Measurements from ENCODE around the gene LRP8. TPM values are rescaled to one million over a fixed set of nuclear protein-coding genes. Genes with fewer than 3 reads are reported as not detected.

Gene LRP8
- total and polyA plus RNA-seq, 2 of the 4 experiments (the other 2 are of a cell fraction), result 12.0 to 12.1 TPM

- TF ChIP-seq, protein P1, sequence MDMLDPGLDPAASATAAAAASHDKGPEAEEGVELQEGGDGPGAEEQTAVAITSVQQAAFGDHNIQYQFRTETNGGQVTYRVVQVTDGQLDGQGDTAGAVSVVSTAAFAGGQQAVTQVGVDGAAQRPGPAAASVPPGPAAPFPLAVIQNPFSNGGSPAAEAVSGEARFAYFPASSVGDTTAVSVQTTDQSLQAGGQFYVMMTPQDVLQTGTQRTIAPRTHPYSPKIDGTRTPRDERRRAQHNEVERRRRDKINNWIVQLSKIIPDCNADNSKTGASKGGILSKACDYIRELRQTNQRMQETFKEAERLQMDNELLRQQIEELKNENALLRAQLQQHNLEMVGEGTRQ (IDR thresholded peaks at IDR 0.05; ENCODE audit: low read depth, low read length), result no peak
Measured at GRCh38 chr1:53321776-53322602, 5.9 kb downstream of the LRP8 start (continued).

DNA sequence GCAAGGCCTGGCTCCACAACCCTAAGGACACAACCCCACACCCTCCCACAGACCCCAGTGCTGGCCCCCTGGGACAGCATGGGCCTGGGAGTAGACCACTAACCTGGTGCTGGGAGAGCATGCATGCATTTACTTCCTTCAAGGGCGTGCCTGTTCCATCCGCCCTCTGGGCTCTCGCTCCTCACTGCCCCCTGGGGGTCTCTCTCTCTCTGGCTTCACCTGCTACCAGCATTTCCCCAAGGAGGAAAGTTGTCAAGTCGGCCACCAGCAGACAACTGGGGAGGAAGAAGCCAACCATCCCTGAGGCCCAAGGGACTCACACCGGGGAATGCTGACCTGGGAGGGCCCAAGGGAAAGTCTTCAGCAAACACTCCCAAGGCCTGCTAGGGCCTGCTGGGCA lies 6.5 kb downstream of the LRP8 start:
- Histone ChIP-seq H3K36me3 (ENCODE audit: control insufficient read depth, insufficient read depth, low read length) (no peaks in the 10 kb centered on the region; the same call in 1 of the 2 replicates), H3K27ac (ENCODE audit: insufficient read depth, low read length) (no peak overlapping the region), H3K4me1 (ENCODE audit: control insufficient read depth, insufficient read depth, low read length) (peaks cover 4% of the 10 kb centered on the region), H2AK5ac (ENCODE audit: low read depth, low read length) (no peak overlapping the region), H3K79me1 (ENCODE audit: low read depth in 1 of 2, low read length in 2 of 2) (peaks cover 6 to 13% of the 10 kb centered on the region in 2 experiments; a peak in 3 of 4 replicates), H3K9ac (ENCODE audit: low read depth, low read length) (no peak overlapping the region), H4K8ac (ENCODE audit: low read depth in 2 of 2, low read length in 2 of 2) (no peak overlapping the region), H3K27me3 (ENCODE audit: control insufficient read depth, insufficient read depth, low read length) (no peaks in the 10 kb centered on the region), H4K5ac (ENCODE audit: low read depth, low read length) (no peak overlapping the region), H3K23ac (ENCODE audit: low read depth, low read length) (no peak overlapping the region), H3K4me2 (ENCODE audit: low read depth, low read length) (no peak overlapping the region), H3K4ac (ENCODE audit: low read depth, low read length) (no peak overlapping the region), H3K9me1 (ENCODE audit: insufficient read depth, low read length) (peaks cover 4% of the 10 kb centered on the region; the same call in 1 of the 2 replicates), H3K18ac (ENCODE audit: low read depth, low read length) (no peak overlapping the region), H2AFZ (replicated peaks; ENCODE audit: low read length, poor library complexity) (no peak overlapping the region), H2BK120ac (ENCODE audit: low read depth, low read length) (no peak overlapping the region), H3K4me3 (ENCODE audit: insufficient read depth, low read depth, low read length) (no peak overlapping the region), H3K14ac (replicated peaks; ENCODE audit: low read depth, low read length) (no peak overlapping the region), H3K9me3 (ENCODE audit: control insufficient read depth, insufficient read depth, low read length) (no peaks in the 10 kb centered on the region), H2BK5ac (ENCODE audit: low read depth, low read length, poor library complexity, severe bottlenecking) (no peak overlapping the region), H3K56ac (ENCODE audit: extremely low read depth, insufficient read depth, low read length) (no peak overlapping the region), H4K91ac (ENCODE audit: insufficient read depth, low read depth, low read length) (no peak overlapping the region), H4K20me1 (ENCODE audit: insufficient read depth, low read length) (no peaks in the 10 kb centered on the region), H2AK9ac (replicated peaks; ENCODE audit: low read depth, low read length, poor library complexity) (no peak overlapping the region), H2BK20ac (ENCODE audit: low read depth, low read length) (no peak overlapping the region), H2BK15ac (ENCODE audit: low read depth, low read length) (no peak overlapping the region)
- BruUV-seq (replicated peaks), result no TSS peak
- intact Hi-C loops (cut with micrococcal nuclease), result no loop called here
- in situ Hi-C loops (cut with MboI; ENCODE audit: low sequenced_read_pairs), result no loop called here
- ChIA-PET CTCF (no interaction called here), POLR2A (ENCODE audit: unreplicated experiment) (no interaction called here)
- dilution Hi-C loops (cut with HindIII; ENCODE audit: low sequenced_read_pairs, unreplicated experiment), result no loop called here
- ATAC-seq (ENCODE audit: low read depth) (no peak), DNase-seq (no peak)
- WGBS, 2 experiments (ENCODE audit: extremely low coverage in 2 of 2, insufficient read length in 1 of 2), result 90% methylated on average over 2 of the region's 5 CpGs; no CpG with 5 or more reads in 1 of the 2 experiments
- TF ChIP-seq FOS (IDR thresholded peaks at IDR 0.05; ENCODE audit: low read depth, low read length) (no peak), RCOR1 (IDR thresholded peaks at IDR 0.05; ENCODE audit: insufficient replicate concordance, low read length) (no peak), POLR2A (IDR thresholded peaks at IDR 0.05; ENCODE audit: low read depth, low read length) (no peak), CEBPB (IDR thresholded peaks at IDR 0.05; ENCODE audit: low read depth, low read length) (no peak), SMC3 (IDR thresholded peaks at IDR 0.05; ENCODE audit: low read depth, low read length) (no peak), RAD21 (IDR thresholded peaks at IDR 0.05; ENCODE audit: low read length) (no peak), BHLHE40 (IDR thresholded peaks at IDR 0.05; ENCODE audit: low read depth, low read length) (no peak), MAFK (IDR thresholded peaks at IDR 0.05; ENCODE audit: low read depth, low read length) (no peak), MXI1 (IDR thresholded peaks at IDR 0.05; ENCODE audit: borderline replicate concordance, low read depth, low read length) (no peak), MAZ (IDR thresholded peaks at IDR 0.05; ENCODE audit: borderline replicate concordance, low read depth, low read length) (no peak), CHD1 (IDR thresholded peaks at IDR 0.05; ENCODE audit: low read depth, low read length) (no peak), RFX5 (IDR thresholded peaks at IDR 0.05; ENCODE audit: low read depth, low read length) (no peak)
- TF ChIP-seq, protein P2, sequence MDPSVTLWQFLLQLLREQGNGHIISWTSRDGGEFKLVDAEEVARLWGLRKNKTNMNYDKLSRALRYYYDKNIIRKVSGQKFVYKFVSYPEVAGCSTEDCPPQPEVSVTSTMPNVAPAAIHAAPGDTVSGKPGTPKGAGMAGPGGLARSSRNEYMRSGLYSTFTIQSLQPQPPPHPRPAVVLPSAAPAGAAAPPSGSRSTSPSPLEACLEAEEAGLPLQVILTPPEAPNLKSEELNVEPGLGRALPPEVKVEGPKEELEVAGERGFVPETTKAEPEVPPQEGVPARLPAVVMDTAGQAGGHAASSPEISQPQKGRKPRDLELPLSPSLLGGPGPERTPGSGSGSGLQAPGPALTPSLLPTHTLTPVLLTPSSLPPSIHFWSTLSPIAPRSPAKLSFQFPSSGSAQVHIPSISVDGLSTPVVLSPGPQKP (IDR thresholded peaks at IDR 0.05; ENCODE audit: borderline replicate concordance, low read depth, low read length), result no peak
- TF ChIP-seq, protein P1 (IDR thresholded peaks at IDR 0.05; ENCODE audit: low read depth, low read length), result no peak

Measured in IMR-90 (cell line).